ENCODE measurements around the gene ANKUB1.

Gene ANKUB1

DNA sequence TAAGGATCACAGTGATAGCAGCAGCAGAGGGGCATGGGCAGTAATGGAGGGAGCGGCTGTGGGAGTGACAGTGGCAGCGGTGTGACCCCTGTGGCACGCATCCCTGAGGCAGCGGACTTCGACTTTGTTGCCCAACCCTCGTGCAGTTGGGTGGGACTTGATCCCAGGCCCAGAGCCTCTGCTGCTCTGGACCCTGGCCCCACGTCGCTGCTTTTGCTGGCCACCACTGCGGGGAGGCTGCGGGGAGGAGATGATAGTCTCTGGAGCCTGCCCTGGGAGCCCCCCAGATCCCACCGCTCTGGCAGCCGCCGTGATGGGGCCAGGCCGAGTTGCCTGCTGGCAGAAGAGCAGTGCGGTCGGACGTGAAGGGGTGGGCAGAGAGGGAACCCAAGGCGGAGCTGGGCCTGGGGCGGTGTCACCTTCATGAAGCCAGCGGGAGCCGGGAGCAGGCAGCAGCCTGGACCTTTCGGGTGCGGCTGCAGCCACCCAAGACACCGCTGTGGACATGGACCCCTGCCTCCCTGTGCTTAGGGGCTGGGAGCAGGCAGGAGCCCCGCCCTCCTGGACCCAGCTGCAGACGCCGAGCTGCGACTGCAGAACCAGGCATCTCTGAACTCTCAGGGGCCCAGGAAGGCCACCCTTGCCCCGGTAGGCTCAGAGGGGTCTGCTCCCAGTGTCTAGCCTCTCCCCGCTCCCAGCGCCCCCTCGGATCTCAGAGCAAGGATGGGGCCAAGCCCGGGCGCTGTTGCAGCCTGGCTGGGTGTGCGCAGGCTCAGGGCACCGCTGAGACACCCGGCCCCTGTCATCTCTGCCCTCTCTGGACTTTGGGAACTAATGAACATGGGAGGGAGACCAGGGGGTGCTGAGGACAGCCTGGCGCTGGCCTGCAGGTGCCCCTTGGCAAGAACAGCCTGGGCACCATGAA, 78.4 kb downstream of the ANKUB1 start:
- no peaks in the 10 kb centered on the region for H3K27me3 ChIP-seq (ENCODE audit: insufficient read depth, low read depth)
- no peaks in the 10 kb centered on the region for H4K20me1 ChIP-seq (ENCODE audit: insufficient read depth)
- H3K4me3 ChIP-seq (IDR thresholded peaks at IDR 0.05; ENCODE audit: insufficient read depth, low read depth, low read length): no peak overlapping the region
- H3K9ac ChIP-seq: no peak overlapping the region
- H3K79me2 ChIP-seq (ENCODE audit: insufficient read depth, low read depth): no peaks in the 10 kb centered on the region
- H3K36me3 ChIP-seq (ENCODE audit: insufficient read depth): no peaks in the 10 kb centered on the region
- TF ChIP-seq, protein P1, sequence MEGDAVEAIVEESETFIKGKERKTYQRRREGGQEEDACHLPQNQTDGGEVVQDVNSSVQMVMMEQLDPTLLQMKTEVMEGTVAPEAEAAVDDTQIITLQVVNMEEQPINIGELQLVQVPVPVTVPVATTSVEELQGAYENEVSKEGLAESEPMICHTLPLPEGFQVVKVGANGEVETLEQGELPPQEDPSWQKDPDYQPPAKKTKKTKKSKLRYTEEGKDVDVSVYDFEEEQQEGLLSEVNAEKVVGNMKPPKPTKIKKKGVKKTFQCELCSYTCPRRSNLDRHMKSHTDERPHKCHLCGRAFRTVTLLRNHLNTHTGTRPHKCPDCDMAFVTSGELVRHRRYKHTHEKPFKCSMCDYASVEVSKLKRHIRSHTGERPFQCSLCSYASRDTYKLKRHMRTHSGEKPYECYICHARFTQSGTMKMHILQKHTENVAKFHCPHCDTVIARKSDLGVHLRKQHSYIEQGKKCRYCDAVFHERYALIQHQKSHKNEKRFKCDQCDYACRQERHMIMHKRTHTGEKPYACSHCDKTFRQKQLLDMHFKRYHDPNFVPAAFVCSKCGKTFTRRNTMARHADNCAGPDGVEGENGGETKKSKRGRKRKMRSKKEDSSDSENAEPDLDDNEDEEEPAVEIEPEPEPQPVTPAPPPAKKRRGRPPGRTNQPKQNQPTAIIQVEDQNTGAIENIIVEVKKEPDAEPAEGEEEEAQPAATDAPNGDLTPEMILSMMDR (conservative IDR thresholded peaks at IDR 0.05; ENCODE audit: low read depth, low read length): no peak
- H3K4me2 ChIP-seq: no peak overlapping the region
- H3K27ac ChIP-seq: no peak overlapping the region
- peaks cover 7% of the 10 kb centered on the region for H3K4me1 ChIP-seq (ENCODE audit: low read depth, poor library complexity, severe bottlenecking)
- no peak overlapping the region for H2AFZ ChIP-seq (ENCODE audit: low read depth)

All from KMS-11 (cell line).